Posterior cingulate gyrus (tissue), 11 donors: ENCODE measurements around the gene ZGPAT.

Source experiments
- DNase-seq, 10 donors: peaks; one replicate each; pipeline versions ENCODE4 v3.0.0 to v3.0.0-alpha.2; 2020 to 2021; ENCODE audit warnings: mixed read lengths in 3 of 10
- intact Hi-C: fragments of 100-400 bp; cut with DNase I; formaldehyde crosslinking; loops from one replicate; pipeline ENCODE4 v1.15.1; 2023

The ZGPAT gene

GRCh38 chr20:63701329-63702035 lies 6.4 kb upstream of the ZGPAT start:
- peak in 3 of 10 donors; percentile 58 to 72 (median 63) for DNase-seq
- intact Hi-C loops = loop anchor here (10.0 kb wide), 1 partner anchor 163 kb away; the partner anchor contains the start of genes ABHD16B and TPD52L2

GRCh38 chr20:63702036-63702665 lies 5.7 kb upstream of the ZGPAT start:
- DNase-seq = peak in 4 of 10 donors; percentile 7 to 77 (median 46)
- intact Hi-C loops = loop anchor here (10.0 kb wide), 1 partner anchor 163 kb away; the partner anchor contains the start of genes ABHD16B and TPD52L2

GRCh38 chr20:63702751-63703470 lies 4.9 kb upstream of the ZGPAT start:
- DNase-seq = peak in 3 of 10 donors; percentile 53 to 66 (median 54)
- intact Hi-C loops = loop anchor here (10.0 kb wide), 1 partner anchor 162 kb away; the partner anchor contains the start of genes ABHD16B and TPD52L2

- intact Hi-C loops = loop anchor here (10.0 kb wide), 1 partner anchor 161 kb away; the partner anchor contains the start of genes ABHD16B and TPD52L2
- DNase-seq = peak in 3 of 10 donors; percentile 40 to 85 (median 55)
These were observed 4.3 kb upstream of the ZGPAT start for GRCh38 chr20:63703471-63703975.

GRCh38 chr20:63703976-63704748 lies 3.7 kb upstream of the ZGPAT start:
- DNase-seq = peak in 3 of 10 donors; percentile 44 to 67 (median 47)
- intact Hi-C loops = loop anchor here (10.0 kb wide), 1 partner anchor 161 kb away; the partner anchor contains the start of genes ABHD16B and TPD52L2

GRCh38 chr20:63704749-63705117 lies 3.1 kb upstream of the ZGPAT start:
- intact Hi-C loops = loop anchor here (10.0 kb wide), 1 partner anchor 160 kb away; the partner anchor contains the start of genes ABHD16B and TPD52L2

GRCh38 chr20:63705232-63706026 lies 2.4 kb upstream of the ZGPAT start:
- peak in 3 of 10 donors; percentile 43 to 53 (median 52) for DNase-seq
- intact Hi-C loops = loop anchor here (2.0 to 10.0 kb wide), 2 partner anchors 159 to 251 kb away; partner anchors contain the start of genes ABHD16B, TPD52L2 and UCKL1

More at GRCh38 chr20:63704749-63705117, 3.1 kb upstream of the ZGPAT start:
- peak in 3 of 10 donors; percentile 37 to 70 (median 50) for DNase-seq

GRCh38 chr20:63706027-63706695 lies 1.7 kb upstream of the ZGPAT start:
- intact Hi-C loops = loop anchor here (2.0 to 10.0 kb wide), 2 partner anchors 159 to 251 kb away; partner anchors contain the start of genes ABHD16B, TPD52L2 and UCKL1
- DNase-seq = peak in 3 of 10 donors; percentile 32 to 62 (median 52)

- DNase-seq = peak in 3 of 10 donors; percentile 85 to 89 (median 88)
These were observed 834 bp upstream of the ZGPAT start for GRCh38 chr20:63706852-63707557.

GRCh38 chr20:63708301-63709148 lies 686 bp downstream of the ZGPAT start:
- intact Hi-C loops = loop anchor here (10.0 kb wide), 1 partner anchor 156 kb away; the partner anchor contains the start of genes ABHD16B and TPD52L2
- peak in 3 of 10 donors; percentile 64 to 84 (median 82) for DNase-seq

More at GRCh38 chr20:63706852-63707557, 834 bp upstream of the ZGPAT start:
- intact Hi-C loops = loop anchor here (1.0 to 10.0 kb wide), 3 partner anchors 49 to 250 kb away; partner anchors contain the start of genes ABHD16B, RTEL1, TPD52L2 and UCKL1

GRCh38 chr20:63709149-63709527 lies 1.3 kb downstream of the ZGPAT start:
- intact Hi-C loops = loop anchor here (10.0 kb wide), 1 partner anchor 156 kb away; the partner anchor contains the start of genes ABHD16B and TPD52L2
- DNase-seq = peak in 3 of 10 donors; percentile 10 to 54 (median 48)

- peak in 3 of 10 donors; percentile 10 to 21 (median 15) for DNase-seq
- intact Hi-C loops = no loop called here
These were observed 3.3 kb downstream of the ZGPAT start for GRCh38 chr20:63711085-63711645.

GRCh38 chr20:63712191-63712590 lies 4.4 kb downstream of the ZGPAT start:
- no peak for DNase-seq
- intact Hi-C loops = no loop called here

GRCh38 chr20:63714858-63715257 lies 7.0 kb downstream of the ZGPAT start:
- intact Hi-C loops = no loop called here
- no peak for DNase-seq

GRCh38 chr20:63718996-63719395 lies 11.2 kb downstream of the ZGPAT start:
- peak in 1 of 10 donors; percentile 6 for DNase-seq
- intact Hi-C loops = no loop called here
